ENCODE measurements around the gene HIP1R.

HIP1R gene

GRCh38 chr12:122834921-122835749 lies at the start of gene HIP1R:
HIP1R (plus strand) TSS chr12:122835457; CDS start chr12:122835551, 94 bp downstream.
- DNase-seq (ENCODE audit: low spot score): no peak
- H3K4me3 ChIP-seq: peak within 1 kb of the TSS; percentile 93
- TF ChIP-seq CTCF (IDR thresholded peaks at IDR 0.05): no peak
- H3K27ac ChIP-seq: peak within 1 kb of the TSS; percentile 64 to 70

- no peak for DNase-seq (ENCODE audit: low spot score)
- H3K4me3 ChIP-seq: no peak overlapping the region
- TF ChIP-seq CTCF (IDR thresholded peaks at IDR 0.05): no peak
- H3K27ac ChIP-seq: no peak overlapping the region
These were observed 49.8 kb upstream of the HIP1R start for GRCh38 chr12:122785503-122785902.

GRCh38 chr12:122788387-122788786 lies 46.9 kb upstream of the HIP1R start:
- DNase-seq (ENCODE audit: low spot score): no peak
- TF ChIP-seq CTCF (IDR thresholded peaks at IDR 0.05): no peak
- Histone ChIP-seq H3K27ac (no peak overlapping the region), H3K4me3 (no peak overlapping the region)

GRCh38 chr12:122789637-122790036 lies 45.6 kb upstream of the HIP1R start:
- no peak for DNase-seq (ENCODE audit: low spot score)
- TF ChIP-seq CTCF (IDR thresholded peaks at IDR 0.05): no peak
- H3K4me3 ChIP-seq: no peak overlapping the region
- no peak overlapping the region for H3K27ac ChIP-seq

- no peak overlapping the region for H3K27ac ChIP-seq
- H3K4me3 ChIP-seq: no peak overlapping the region
- no peak for DNase-seq (ENCODE audit: low spot score)
- TF ChIP-seq CTCF (IDR thresholded peaks at IDR 0.05): no peak
These were observed 44.7 kb upstream of the HIP1R start for GRCh38 chr12:122790393-122791075.

- H3K4me3 ChIP-seq: no peak overlapping the region
- no peak for DNase-seq (ENCODE audit: low spot score)
- no peak overlapping the region for H3K27ac ChIP-seq
- TF ChIP-seq CTCF (IDR thresholded peaks at IDR 0.05): peak; percentile 44
These were observed 41.6 kb upstream of the HIP1R start for GRCh38 chr12:122793685-122794106.
